Stimulated activated CD4-positive, alpha-beta T cell treated with anti-CD3 and anti-CD28 coated beads, Interleukin-1b, Interleukin-23, amount 100 ng/mL, for 48 hours (primary cell): Measurements from ENCODE around the gene CRYAA.
"Not testable (repeated sequence)": the region's sequence is repeated elsewhere in the genome, so short reads cannot be mapped to it uniquely, and the experiment has no call there.

Source experiments
- DNase-seq: peaks from one replicate; pipeline ENCODE4 v3.0.0-alpha.2; 2020

Gene CRYAA

DNA sequence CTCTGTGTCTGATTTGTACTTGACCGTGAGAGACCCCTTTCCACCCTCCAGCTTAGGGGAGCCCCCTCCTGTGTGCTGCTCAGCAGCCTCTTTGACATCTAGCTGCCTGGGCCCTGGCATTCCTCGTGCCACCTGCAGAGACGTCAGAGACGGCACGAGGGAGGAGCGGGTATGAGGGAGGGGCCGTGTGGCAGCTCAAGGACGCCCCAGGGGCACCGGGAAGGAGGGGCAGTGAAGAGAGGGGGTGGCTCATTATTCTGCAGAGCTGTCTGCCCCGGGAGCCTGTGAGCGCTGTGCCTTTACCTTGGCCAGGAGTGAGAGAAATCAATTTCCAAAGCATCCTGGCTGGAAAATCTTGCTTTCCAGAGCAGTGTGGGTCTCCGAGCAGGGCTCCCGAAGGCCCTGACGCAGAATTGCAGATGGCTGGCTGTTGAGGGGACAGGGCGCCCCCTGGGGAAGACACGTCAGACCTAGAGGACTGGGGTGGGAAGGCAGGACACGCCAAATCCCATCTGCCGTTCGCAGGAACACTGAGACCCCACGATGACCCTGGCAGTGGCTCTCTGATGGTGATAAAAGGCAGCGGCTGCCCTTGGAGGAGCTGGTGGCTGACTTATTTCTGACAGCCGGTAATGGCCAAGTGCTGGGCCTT lies 9.5 kb downstream of the CRYAA start:
- DNase-seq = not testable (repeated sequence)

DNA sequence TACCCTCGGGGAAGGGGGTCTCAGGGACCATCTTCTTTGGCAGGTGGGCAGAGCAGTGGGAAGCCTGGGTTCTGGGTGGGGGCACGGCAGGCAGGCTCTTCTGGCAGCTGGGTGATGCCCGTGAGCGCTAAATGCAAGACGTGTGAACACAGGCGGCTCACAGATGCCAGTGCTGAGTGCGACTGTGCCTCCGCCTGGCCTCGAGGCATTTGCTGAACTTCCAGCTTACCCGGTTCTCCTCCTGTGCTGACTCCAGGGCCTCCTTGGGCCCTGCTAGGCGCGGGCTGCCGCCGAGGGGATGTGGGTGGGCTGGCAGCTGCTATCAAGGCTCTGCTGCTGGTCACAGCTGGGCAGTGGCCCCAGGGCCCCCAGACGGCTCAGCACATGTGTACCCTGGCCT lies 12.2 kb downstream of the CRYAA start:
- DNase-seq = not testable (repeated sequence)

GRCh38 chr21:43187268-43187667 lies 18.5 kb downstream of the CRYAA start:
- DNase-seq = not testable (repeated sequence)

DNA sequence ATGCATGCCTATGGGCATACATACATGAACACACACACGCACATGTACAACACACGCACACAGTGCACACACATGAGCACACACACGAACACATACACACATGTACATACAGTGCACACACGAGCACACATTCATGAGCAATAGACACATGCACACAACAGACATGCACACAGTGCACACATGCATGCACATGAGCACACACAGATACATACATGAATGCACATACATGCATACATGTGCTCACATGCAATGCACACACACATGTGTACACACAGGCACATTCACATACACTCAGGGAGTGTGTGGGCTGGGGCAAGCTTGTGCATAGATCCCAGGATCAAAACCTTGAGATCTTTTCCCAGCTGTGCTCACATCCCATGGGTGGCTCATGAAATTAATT lies 18.9 kb downstream of the CRYAA start:
- DNase-seq = no peak

DNA sequence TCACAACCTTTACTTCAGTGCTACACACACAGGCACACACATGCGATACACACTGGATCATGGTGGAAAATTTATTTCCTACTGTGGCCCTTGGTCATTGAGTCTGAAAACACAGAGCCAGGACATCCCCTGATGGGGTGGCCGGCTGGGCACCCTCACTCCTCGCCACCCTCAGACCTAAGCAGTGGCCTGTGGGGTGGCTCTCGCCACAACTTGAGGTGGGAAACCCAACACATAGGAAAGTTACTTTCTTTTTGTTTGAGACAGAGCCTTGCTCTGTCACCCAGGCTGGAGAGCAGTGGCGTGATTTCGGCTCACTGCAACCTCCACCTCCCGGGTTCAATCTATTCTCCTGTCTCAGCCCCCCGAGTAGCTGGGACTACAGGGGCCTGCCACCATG lies 19.4 kb downstream of the CRYAA start:
- DNase-seq = no peak

DNA sequence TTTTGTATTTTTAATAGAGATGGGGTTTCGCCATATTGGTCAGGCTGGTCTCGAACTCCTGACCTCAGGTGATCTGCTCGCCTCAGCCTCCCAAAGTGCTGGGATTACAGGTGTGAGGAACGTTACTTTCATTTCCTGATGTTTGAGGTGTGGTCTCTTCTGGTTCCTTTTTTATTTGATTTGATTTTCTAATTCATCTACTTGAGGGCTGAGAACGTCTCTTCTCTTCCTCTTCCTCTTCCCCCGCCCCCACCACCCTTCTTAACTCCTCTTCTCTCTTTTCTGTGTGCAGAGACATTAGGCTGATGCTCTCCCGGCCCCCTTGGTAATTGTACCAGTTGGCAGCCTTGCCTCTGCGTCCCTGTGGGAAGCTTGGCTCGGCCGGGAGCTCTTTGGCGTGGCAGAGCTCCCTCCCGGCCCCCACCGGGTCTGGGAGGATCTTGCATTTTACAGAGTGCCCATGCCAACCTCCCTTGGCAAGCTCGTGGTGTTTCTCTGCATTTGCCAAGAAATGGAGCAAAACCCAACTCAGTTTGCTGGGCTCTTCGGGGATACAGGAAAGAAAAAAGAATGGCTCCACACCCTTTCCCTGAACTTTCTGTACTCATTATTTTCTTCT lies 19.9 kb downstream of the CRYAA start:
- no peak for DNase-seq

DNA sequence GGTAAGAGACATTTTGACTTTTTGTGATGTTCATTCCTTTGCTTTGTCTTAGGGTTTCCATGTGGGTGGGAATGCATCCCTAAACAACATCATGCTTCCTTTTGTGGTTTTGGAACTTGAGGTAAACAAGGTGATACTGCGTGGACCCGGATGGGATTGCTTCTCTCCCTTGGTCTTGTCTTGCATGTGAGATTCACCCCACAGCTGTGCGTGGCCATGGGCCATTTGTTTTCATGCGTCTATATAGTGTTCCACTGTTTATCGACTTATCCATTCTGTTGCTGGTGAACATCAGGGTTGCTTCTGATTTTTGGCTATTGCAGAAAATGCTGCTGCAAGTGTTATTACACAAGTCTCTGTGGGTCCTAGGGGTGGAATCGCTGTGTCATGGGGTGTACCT lies 21.1 kb downstream of the CRYAA start:
- DNase-seq = no peak

- no peak for DNase-seq
These were observed 21.7 kb downstream of the CRYAA start for GRCh38 chr21:43190544-43190943.

DNA sequence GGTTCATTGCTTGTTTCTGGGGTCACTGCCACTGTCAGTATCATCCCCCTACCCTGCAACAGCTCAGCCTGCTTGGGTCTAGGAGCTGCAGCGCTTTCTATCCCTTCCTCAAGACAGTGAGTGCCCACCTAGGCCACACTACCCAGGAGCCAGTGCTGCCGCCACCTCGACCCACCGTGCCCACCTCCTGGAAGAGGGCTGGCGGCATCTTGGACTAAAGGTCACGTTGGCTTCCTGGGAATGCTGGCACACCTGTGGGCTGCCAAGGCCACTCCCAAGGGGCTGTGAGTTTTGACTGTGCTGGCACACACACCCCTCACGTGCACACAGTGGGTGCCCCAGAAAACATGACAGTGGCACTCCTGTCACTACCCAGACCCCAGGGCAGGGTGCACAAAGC lies 22.1 kb downstream of the CRYAA start:
- DNase-seq = no peak

- DNase-seq = no peak
These were observed 22.7 kb downstream of the CRYAA start for GRCh38 chr21:43191521-43191920.

DNA sequence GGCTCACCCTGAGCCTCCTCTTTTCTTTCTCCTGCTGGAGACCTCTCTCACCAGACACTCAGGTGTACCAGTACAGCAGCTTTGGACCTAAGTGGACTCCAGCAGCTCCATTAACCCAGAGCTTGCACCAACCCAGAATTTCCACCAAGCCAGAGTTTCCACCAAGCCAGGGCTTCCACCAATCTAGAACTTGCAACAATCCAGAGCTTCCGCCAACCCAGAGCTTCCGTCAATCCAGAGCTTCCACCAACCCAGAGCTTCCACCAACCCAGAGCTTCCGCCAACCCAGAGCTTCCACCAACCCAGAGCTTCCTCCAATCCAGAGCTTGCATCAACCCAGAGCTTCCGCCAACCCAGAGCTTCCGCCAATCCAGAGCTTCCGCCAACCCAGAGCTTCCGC lies 23.2 kb downstream of the CRYAA start:
- no peak for DNase-seq

GRCh38 chr21:43192501-43193081 lies 23.8 kb downstream of the CRYAA start:
- no peak for DNase-seq

GRCh38 chr21:43193088-43193650 lies 24.4 kb downstream of the CRYAA start:
- no peak for DNase-seq

GRCh38 chr21:43193651-43194302 lies 25.0 kb downstream of the CRYAA start:
- DNase-seq = peak; percentile 6

- no peak for DNase-seq
These were observed 25.7 kb downstream of the CRYAA start for GRCh38 chr21:43194303-43195120.

- no peak for DNase-seq
These were observed 26.6 kb downstream of the CRYAA start for GRCh38 chr21:43195121-43196021.

- no peak for DNase-seq
These were observed 28.0 kb downstream of the CRYAA start for GRCh38 chr21:43196826-43197225.

DNA sequence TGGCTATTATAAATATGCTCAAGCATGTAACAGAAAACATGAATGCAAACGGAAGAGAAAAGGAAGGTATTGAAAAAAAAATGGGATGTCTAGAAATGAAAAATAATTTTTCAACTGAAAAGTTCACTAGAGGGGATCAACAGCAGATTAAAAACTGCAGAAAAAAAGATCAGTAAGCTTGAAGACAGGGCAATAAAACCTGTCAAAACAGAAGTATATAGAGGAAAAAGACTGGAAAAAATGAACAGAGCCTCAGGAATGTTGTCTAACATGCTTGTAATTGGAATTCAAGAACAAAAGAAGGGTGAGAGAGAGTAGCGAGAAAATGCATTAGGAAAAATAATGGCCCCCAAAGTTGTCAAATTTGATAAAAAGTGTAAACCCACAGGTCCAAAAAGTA lies 29.6 kb downstream of the CRYAA start:
- DNase-seq = no peak

DNA sequence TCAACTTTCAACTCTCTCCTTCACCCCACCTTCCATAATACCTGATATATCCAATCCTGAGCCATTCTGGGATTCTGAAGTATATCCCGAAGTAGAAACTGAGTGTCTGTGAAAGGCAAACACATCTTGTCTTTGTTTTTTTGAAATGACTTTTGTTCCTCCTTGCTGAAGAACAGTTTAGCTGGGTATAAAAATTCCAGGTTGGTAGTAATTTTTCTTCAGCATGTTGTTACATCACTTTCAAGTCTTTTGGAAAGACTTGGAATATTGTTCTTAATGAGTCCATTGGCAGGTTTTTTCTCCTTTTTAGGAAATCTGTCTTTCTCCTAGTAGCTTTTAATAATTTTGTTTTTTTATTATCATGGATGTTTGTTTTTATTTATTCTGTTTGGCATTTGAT lies 32.7 kb downstream of the CRYAA start:
- DNase-seq = no peak

DNA sequence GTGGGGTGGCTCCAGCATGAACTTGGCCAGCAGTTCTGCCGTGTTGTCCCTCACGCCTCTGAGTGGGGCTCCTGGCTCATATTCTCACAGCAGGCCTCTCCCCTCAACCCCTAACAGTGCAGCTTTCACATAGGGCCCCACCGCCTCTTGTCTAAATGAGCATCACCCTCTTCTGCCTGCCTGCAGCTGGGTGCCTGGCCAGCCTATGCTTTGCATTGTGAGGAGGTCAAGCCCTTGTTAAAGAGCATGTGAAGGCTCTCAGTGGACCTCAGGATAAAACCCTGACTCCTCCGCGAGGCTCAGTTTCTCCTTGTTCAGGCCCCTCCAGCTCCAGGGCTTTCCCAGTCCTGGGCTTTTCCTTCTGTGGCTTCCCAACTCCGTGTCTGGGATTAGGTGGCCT lies 34.8 kb downstream of the CRYAA start:
- DNase-seq = no peak

- DNase-seq = no peak
These were observed 35.8 kb downstream of the CRYAA start for GRCh38 chr21:43204638-43205037.
